K562 (cell line): ENCODE data around the gene ZMIZ1.

Experiments used
- PCBP2 ChIP-seq: fragments of 200-400 bp; formaldehyde crosslinking; IDR thresholded peaks from 2 replicates; pipeline ENCODE4 v1.6.1; 2018; ENCODE audit warnings: low read length, low read depth, mild to moderate bottlenecking, moderate library complexity; ENCODE audit not compliant: poor library complexity, severe bottlenecking
- TF ChIP-seq, protein P1 (sequence below): fragments of 250-450 bp; sonication (Bioruptor Pico); IDR thresholded peaks from 2 replicates; pipeline ENCODE4 v1.8.0; 2021; ENCODE audit warnings: moderate library complexity, mild to moderate bottlenecking, inconsistent platforms
- TF ChIP-seq, protein P2 (sequence below): fragments of 450-650 bp; formaldehyde crosslinking; IDR thresholded peaks from 2 replicates; pipeline ENCODE4 v1.4.0; 2022; ENCODE audit warnings: missing genetic modification characterization
- TF ChIP-seq, protein P3 (sequence below): fragments of 250-450 bp; sonication (Bioruptor Pico); IDR thresholded peaks from 2 replicates; pipeline ENCODE4 v1.5.0; 2022; ENCODE audit warnings: mild to moderate bottlenecking
- TF ChIP-seq, protein P4 (sequence below): fragments of 450-650 bp; IDR thresholded peaks from 2 replicates; pipeline ENCODE4 v1.7.1; 2018; ENCODE audit warnings: mild to moderate bottlenecking, low read depth; ENCODE audit not compliant: partially characterized antibody

DNA sequence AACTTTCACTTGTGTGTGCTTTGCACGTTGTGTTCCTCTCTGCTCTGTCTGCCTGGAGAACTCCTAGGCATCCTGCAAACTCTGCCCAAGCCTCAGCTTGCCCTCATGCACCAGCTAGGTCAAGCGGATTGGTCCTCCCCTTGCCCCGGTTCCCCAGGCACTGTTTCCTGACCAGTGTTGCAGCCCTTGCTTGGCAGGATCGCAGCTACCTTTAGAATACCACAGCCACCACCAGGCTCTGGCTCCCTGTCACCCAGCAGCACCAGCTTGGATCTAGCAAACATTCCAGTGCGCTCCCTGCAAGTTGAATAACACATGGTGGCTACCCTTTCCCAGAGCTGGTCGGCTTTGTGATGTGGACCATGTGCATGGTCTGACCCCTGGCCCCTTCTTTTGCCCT is 19.0 kb downstream of the ZMIZ1 start:
- TF ChIP-seq, protein P1, sequence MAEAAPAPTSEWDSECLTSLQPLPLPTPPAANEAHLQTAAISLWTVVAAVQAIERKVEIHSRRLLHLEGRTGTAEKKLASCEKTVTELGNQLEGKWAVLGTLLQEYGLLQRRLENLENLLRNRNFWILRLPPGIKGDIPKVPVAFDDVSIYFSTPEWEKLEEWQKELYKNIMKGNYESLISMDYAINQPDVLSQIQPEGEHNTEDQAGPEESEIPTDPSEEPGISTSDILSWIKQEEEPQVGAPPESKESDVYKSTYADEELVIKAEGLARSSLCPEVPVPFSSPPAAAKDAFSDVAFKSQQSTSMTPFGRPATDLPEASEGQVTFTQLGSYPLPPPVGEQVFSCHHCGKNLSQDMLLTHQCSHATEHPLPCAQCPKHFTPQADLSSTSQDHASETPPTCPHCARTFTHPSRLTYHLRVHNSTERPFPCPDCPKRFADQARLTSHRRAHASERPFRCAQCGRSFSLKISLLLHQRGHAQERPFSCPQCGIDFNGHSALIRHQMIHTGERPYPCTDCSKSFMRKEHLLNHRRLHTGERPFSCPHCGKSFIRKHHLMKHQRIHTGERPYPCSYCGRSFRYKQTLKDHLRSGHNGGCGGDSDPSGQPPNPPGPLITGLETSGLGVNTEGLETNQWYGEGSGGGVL = no peak
- TF ChIP-seq, protein P2, sequence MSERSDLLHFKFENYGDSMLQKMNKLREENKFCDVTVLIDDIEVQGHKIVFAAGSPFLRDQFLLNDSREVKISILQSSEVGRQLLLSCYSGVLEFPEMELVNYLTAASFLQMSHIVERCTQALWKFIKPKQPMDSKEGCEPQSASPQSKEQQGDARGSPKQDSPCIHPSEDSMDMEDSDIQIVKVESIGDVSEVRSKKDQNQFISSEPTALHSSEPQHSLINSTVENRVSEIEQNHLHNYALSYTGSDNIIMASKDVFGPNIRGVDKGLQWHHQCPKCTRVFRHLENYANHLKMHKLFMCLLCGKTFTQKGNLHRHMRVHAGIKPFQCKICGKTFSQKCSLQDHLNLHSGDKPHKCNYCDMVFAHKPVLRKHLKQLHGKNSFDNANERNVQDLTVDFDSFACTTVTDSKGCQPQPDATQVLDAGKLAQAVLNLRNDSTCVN (CRISPR knock-in tag) = no peak
- TF ChIP-seq, protein P3, sequence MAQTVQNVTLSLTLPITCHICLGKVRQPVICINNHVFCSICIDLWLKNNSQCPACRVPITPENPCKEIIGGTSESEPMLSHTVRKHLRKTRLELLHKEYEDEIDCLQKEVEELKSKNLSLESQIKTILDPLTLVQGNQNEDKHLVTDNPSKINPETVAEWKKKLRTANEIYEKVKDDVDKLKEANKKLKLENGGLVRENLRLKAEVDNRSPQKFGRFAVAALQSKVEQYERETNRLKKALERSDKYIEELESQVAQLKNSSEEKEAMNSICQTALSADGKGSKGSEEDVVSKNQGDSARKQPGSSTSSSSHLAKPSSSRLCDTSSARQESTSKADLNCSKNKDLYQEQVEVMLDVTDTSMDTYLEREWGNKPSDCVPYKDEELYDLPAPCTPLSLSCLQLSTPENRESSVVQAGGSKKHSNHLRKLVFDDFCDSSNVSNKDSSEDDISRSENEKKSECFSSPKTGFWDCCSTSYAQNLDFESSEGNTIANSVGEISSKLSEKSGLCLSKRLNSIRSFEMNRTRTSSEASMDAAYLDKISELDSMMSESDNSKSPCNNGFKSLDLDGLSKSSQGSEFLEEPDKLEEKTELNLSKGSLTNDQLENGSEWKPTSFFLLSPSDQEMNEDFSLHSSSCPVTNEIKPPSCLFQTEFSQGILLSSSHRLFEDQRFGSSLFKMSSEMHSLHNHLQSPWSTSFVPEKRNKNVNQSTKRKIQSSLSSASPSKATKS (CRISPR knock-in tag) = no peak
- no peak for TF ChIP-seq PCBP2
- TF ChIP-seq, protein P4, sequence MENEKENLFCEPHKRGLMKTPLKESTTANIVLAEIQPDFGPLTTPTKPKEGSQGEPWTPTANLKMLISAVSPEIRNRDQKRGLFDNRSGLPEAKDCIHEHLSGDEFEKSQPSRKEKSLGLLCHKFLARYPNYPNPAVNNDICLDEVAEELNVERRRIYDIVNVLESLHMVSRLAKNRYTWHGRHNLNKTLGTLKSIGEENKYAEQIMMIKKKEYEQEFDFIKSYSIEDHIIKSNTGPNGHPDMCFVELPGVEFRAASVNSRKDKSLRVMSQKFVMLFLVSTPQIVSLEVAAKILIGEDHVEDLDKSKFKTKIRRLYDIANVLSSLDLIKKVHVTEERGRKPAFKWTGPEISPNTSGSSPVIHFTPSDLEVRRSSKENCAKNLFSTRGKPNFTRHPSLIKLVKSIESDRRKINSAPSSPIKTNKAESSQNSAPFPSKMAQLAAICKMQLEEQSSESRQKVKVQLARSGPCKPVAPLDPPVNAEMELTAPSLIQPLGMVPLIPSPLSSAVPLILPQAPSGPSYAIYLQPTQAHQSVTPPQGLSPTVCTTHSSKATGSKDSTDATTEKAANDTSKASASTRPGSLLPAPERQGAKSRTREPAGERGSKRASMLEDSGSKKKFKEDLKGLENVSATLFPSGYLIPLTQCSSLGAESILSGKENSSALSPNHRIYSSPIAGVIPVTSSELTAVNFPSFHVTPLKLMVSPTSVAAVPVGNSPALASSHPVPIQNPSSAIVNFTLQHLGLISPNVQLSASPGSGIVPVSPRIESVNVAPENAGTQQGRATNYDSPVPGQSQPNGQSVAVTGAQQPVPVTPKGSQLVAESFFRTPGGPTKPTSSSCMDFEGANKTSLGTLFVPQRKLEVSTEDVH = no peak
